IMR-90 (cell line): ENCODE data around the gene OR5AK2.

ENCODE experiments used
- BHLHE40 ChIP-seq: fragments of 150-350 bp; IDR thresholded peaks from 2 replicates; pipeline ENCODE4 v1.6.1; 2016; ENCODE audit warnings: mild to moderate bottlenecking, low read depth, low read length
- CEBPB ChIP-seq: IDR thresholded peaks from 2 replicates; pipeline ENCODE4 v1.6.1; 2012; ENCODE audit warnings: low read depth, low read length, improper control_type of control experiment
- CHD1 ChIP-seq: IDR thresholded peaks from 2 replicates; pipeline ENCODE4 v1.6.1; 2012; ENCODE audit warnings: low read depth, low read length, improper control_type of control experiment
- CTCF ChIP-seq: conservative IDR thresholded peaks from 2 replicates; pipeline ENCODE4 v1.5.1; 2012; ENCODE audit warnings: mild to moderate bottlenecking, low read depth, low read length, improper control_type of control experiment
- MAFK ChIP-seq: IDR thresholded peaks from 2 replicates; pipeline ENCODE4 v1.6.1; 2012; ENCODE audit warnings: low read depth, low read length, improper control_type of control experiment
- MAZ ChIP-seq: IDR thresholded peaks from 2 replicates; pipeline ENCODE4 v1.6.1; 2012; ENCODE audit warnings: low read depth, mild to moderate bottlenecking, low read length, improper control_type of control experiment, moderate library complexity, borderline replicate concordance
- MXI1 ChIP-seq: IDR thresholded peaks from 2 replicates; pipeline ENCODE4 v1.6.1; 2012; ENCODE audit warnings: low read depth, mild to moderate bottlenecking, low read length, moderate library complexity, borderline replicate concordance
- NFE2L2 ChIP-seq: fragments of 150-350 bp; IDR thresholded peaks from 2 replicates; pipeline ENCODE4 v1.6.1; 2016; ENCODE audit warnings: low read depth, mild to moderate bottlenecking, low read length
- POLR2A ChIP-seq: IDR thresholded peaks from 2 replicates; pipeline ENCODE4 v1.6.1; 2012; ENCODE audit warnings: mild to moderate bottlenecking, low read depth, low read length
- RAD21 ChIP-seq: IDR thresholded peaks from 2 replicates; pipeline ENCODE4 v1.6.1; 2012; ENCODE audit warnings: low read length, improper control_type of control experiment
- RFX5 ChIP-seq: IDR thresholded peaks from 2 replicates; pipeline ENCODE4 v1.8.0; 2012; ENCODE audit warnings: low read depth, mild to moderate bottlenecking, low read length, moderate library complexity
- SMC3 ChIP-seq: fragments of 150-350 bp; IDR thresholded peaks from 2 replicates; pipeline ENCODE4 v1.6.1; 2016; ENCODE audit warnings: low read depth, mild to moderate bottlenecking, antibody characterized with exemption, low read length, moderate library complexity
- USF2 ChIP-seq: fragments of 150-350 bp; IDR thresholded peaks from 2 replicates; pipeline ENCODE4 v1.6.1; 2017; ENCODE audit warnings: mild to moderate bottlenecking, antibody characterized with exemption, low read length, low read depth

GRCh38 chr11:57015679-57016078, 27.0 kb downstream of the OR5AK2 start:
- TF ChIP-seq CTCF (no peak), POLR2A (no peak), SMC3 (no peak), RAD21 (no peak), USF2 (no peak), MAFK (peak; percentile 89), RFX5 (no peak), MXI1 (no peak), CEBPB (no peak), BHLHE40 (no peak), MAZ (no peak), NFE2L2 (no peak), CHD1 (no peak)
